Activated CD8-positive, alpha-beta T cell treated with anti-CD3 and anti-CD28 coated beads, Interleukin-2, amount 10 ng/mL, durations not matched to agents 7 days and 5 days (primary cell): ENCODE results near the gene CHRND. TPM values are rescaled to one million over a fixed set of nuclear protein-coding genes. Genes with fewer than 3 reads are reported as not detected.

Experiments used
- ATAC-seq: fragments of 150-1000 bp; cut with Tn5 transposase; one replicate; pipeline ENCODE4 v1.10.0; 2021; ENCODE audit warnings: moderate library complexity
- CTCF ChIA-PET: fragments of 350-600 bp; sonication (Branson Sonifier 250); formaldehyde crosslinking; loops from one replicate; lab custom pipeline; 2021; ENCODE audit warnings: antibody characterized with exemption; lab: Charles Lee
- POLR2A ChIA-PET: fragments of 350-600 bp; sonication (Branson Sonifier 250); formaldehyde crosslinking; loops from one replicate; lab custom pipeline; 2021; ENCODE audit warnings: antibody characterized with exemption; lab: Charles Lee
- DNase-seq: peaks from one replicate; pipeline ENCODE4 v3.0.0-alpha.2; 2020
- H3K27ac Mint-ChIP-seq: one replicate; pipeline ENCODE4 v1.8.0; 2021; ENCODE audit warnings: mild to moderate bottlenecking, mixed read lengths
- H3K27me3 Mint-ChIP-seq: one replicate; pipeline ENCODE4 v1.8.0; 2021; ENCODE audit warnings: low read depth, mixed read lengths
- H3K36me3 Mint-ChIP-seq: one replicate; pipeline ENCODE4 v1.8.0; 2021; ENCODE audit warnings: low read depth, mixed read lengths
- H3K4me1 Mint-ChIP-seq: one replicate; pipeline ENCODE4 v1.8.0; 2021; ENCODE audit warnings: low read depth, mixed read lengths
- H3K4me3 Mint-ChIP-seq: one replicate; pipeline ENCODE4 v1.8.0; 2021; ENCODE audit warnings: mild to moderate bottlenecking, mixed read lengths
- H3K9me3 Mint-ChIP-seq: one replicate; pipeline ENCODE4 v1.8.0; 2022; ENCODE audit warnings: mixed read lengths; ENCODE audit not compliant: insufficient read depth
- total RNA-seq, 2 experiments: library from RNA; stranded (reverse); gene quantifications; one replicate each; pipeline ENCODE4 v1.2.3, GENCODE V29; 2021

Gene CHRND
- total RNA-seq, 2 experiments from 2014 or later = not detected

GRCh38 chr2:232501331-232501771, 24.6 kb upstream of the CHRND start:
- POLR2A ChIA-PET = no interaction called here
- H3K36me3 Mint-ChIP-seq = no peaks in the 10 kb centered on the region
- peaks cover 2% of the 10 kb centered on the region for H3K4me1 Mint-ChIP-seq
- no peak overlapping the region for H3K27ac Mint-ChIP-seq
- DNase-seq = no peak
- H3K9me3 Mint-ChIP-seq = no peaks in the 10 kb centered on the region
- H3K27me3 Mint-ChIP-seq = peaks cover 42% of the 10 kb centered on the region
- no peak for ATAC-seq
- no peak overlapping the region for H3K4me3 Mint-ChIP-seq
- CTCF ChIA-PET = no interaction called here

GRCh38 chr2:232501794-232502390, 24.1 kb upstream of the CHRND start:
- no peak for ATAC-seq

GRCh38 chr2:232502511-232502910, 23.4 kb upstream of the CHRND start:
- Mint-ChIP-seq H3K27me3 (peaks cover 42% of the 10 kb centered on the region), H3K4me1 (peaks cover 2% of the 10 kb centered on the region), H3K4me3 (peak overlapping the region; percentile 40), H3K9me3 (no peaks in the 10 kb centered on the region), H3K27ac (no peak overlapping the region), H3K36me3 (no peaks in the 10 kb centered on the region)
- DNase-seq (no peak), ATAC-seq (no peak)
- CTCF ChIA-PET = no interaction called here
- POLR2A ChIA-PET = no interaction called here

More at GRCh38 chr2:232501794-232502390, 24.1 kb upstream of the CHRND start:
- Mint-ChIP-seq H3K4me1 (peaks cover 2% of the 10 kb centered on the region), H3K4me3 (no peak overlapping the region), H3K27me3 (peaks cover 42% of the 10 kb centered on the region), H3K27ac (no peak overlapping the region), H3K36me3 (no peaks in the 10 kb centered on the region), H3K9me3 (no peaks in the 10 kb centered on the region)
- DNase-seq = no peak
- ChIA-PET POLR2A (no interaction called here), CTCF (no interaction called here)

GRCh38 chr2:232502911-232503808, 22.8 kb upstream of the CHRND start:
- Mint-ChIP-seq H3K4me3 (peak overlapping the region; percentile 18), H3K4me1 (peaks cover 2% of the 10 kb centered on the region), H3K27ac (no peak overlapping the region), H3K27me3 (peaks cover 42% of the 10 kb centered on the region), H3K9me3 (no peaks in the 10 kb centered on the region), H3K36me3 (no peaks in the 10 kb centered on the region)
- ChIA-PET CTCF (no interaction called here), POLR2A (interaction anchor here (0.6 kb wide), 1 partner anchor 32 kb away, joined by 3 read pairs; no protein-coding TSS in a partner anchor)
- ATAC-seq (no peak), DNase-seq (no peak)

- H3K9me3 Mint-ChIP-seq = no peaks in the 10 kb centered on the region
- ChIA-PET CTCF (no interaction called here), POLR2A (interaction anchor here (0.6 kb wide), 1 partner anchor 33 kb away, joined by 3 read pairs; no protein-coding TSS in a partner anchor)
- peaks cover 2% of the 10 kb centered on the region for H3K4me1 Mint-ChIP-seq
- DNase-seq = no peak
- no peak overlapping the region for H3K4me3 Mint-ChIP-seq
- peaks cover 40% of the 10 kb centered on the region for H3K27me3 Mint-ChIP-seq
- no peaks in the 10 kb centered on the region for H3K36me3 Mint-ChIP-seq
- no peak for ATAC-seq
- H3K27ac Mint-ChIP-seq = no peak overlapping the region
Measured at GRCh38 chr2:232503809-232504323, 22.1 kb upstream of the CHRND start.

GRCh38 chr2:232504438-232504837, 21.5 kb upstream of the CHRND start:
- no peaks in the 10 kb centered on the region for H3K36me3 Mint-ChIP-seq
- ChIA-PET POLR2A (no interaction called here), CTCF (no interaction called here)
- H3K4me1 Mint-ChIP-seq = peaks cover 2% of the 10 kb centered on the region
- no peak for ATAC-seq
- no peak overlapping the region for H3K4me3 Mint-ChIP-seq
- DNase-seq = no peak
- no peaks in the 10 kb centered on the region for H3K9me3 Mint-ChIP-seq
- H3K27me3 Mint-ChIP-seq = peaks cover 38% of the 10 kb centered on the region
- H3K27ac Mint-ChIP-seq = no peak overlapping the region

GRCh38 chr2:232505856-232506255, 20.1 kb upstream of the CHRND start:
- no peak overlapping the region for H3K27ac Mint-ChIP-seq
- no peak overlapping the region for H3K4me3 Mint-ChIP-seq
- CTCF ChIA-PET = no interaction called here
- DNase-seq (no peak), ATAC-seq (no peak)
- H3K9me3 Mint-ChIP-seq = no peaks in the 10 kb centered on the region
- H3K4me1 Mint-ChIP-seq = peaks cover 2% of the 10 kb centered on the region
- no peaks in the 10 kb centered on the region for H3K36me3 Mint-ChIP-seq
- POLR2A ChIA-PET = no interaction called here
- peaks cover 40% of the 10 kb centered on the region for H3K27me3 Mint-ChIP-seq

- no peak for ATAC-seq
- no peak for DNase-seq
- no peak overlapping the region for H3K27ac Mint-ChIP-seq
- CTCF ChIA-PET = no interaction called here
- POLR2A ChIA-PET = no interaction called here
- H3K4me1 Mint-ChIP-seq = peaks cover 2% of the 10 kb centered on the region
- H3K4me3 Mint-ChIP-seq = no peak overlapping the region
- H3K27me3 Mint-ChIP-seq = peaks cover 37% of the 10 kb centered on the region
- no peaks in the 10 kb centered on the region for H3K36me3 Mint-ChIP-seq
- H3K9me3 Mint-ChIP-seq = no peaks in the 10 kb centered on the region
Measured at GRCh38 chr2:232506709-232507108, 19.3 kb upstream of the CHRND start.

GRCh38 chr2:232508251-232508650, 17.7 kb upstream of the CHRND start:
- ATAC-seq (no peak), DNase-seq (no peak)
- H3K4me3 Mint-ChIP-seq = no peak overlapping the region
- H3K4me1 Mint-ChIP-seq = no peaks in the 10 kb centered on the region
- peaks cover 27% of the 10 kb centered on the region for H3K27me3 Mint-ChIP-seq
- POLR2A ChIA-PET = no interaction called here
- H3K9me3 Mint-ChIP-seq = no peaks in the 10 kb centered on the region
- no peaks in the 10 kb centered on the region for H3K36me3 Mint-ChIP-seq
- H3K27ac Mint-ChIP-seq = no peak overlapping the region
- CTCF ChIA-PET = no interaction called here

GRCh38 chr2:232511336-232511890, 14.5 kb upstream of the CHRND start:
- Mint-ChIP-seq H3K9me3 (no peaks in the 10 kb centered on the region), H3K4me1 (no peaks in the 10 kb centered on the region), H3K27me3 (peaks cover 2% of the 10 kb centered on the region), H3K36me3 (no peaks in the 10 kb centered on the region), H3K27ac (no peak overlapping the region), H3K4me3 (no peak overlapping the region)
- CTCF ChIA-PET = no interaction called here
- no peak for ATAC-seq
- POLR2A ChIA-PET = no interaction called here
- no peak for DNase-seq

- no peak overlapping the region for H3K4me3 Mint-ChIP-seq
- ChIA-PET POLR2A (interaction anchor here (0.6 kb wide), 1 partner anchor 123 kb away, joined by 3 read pairs; no protein-coding TSS in a partner anchor), CTCF (no interaction called here)
- H3K27ac Mint-ChIP-seq = no peak overlapping the region
- peaks cover 4% of the 10 kb centered on the region for H3K27me3 Mint-ChIP-seq
- H3K36me3 Mint-ChIP-seq = no peaks in the 10 kb centered on the region
- H3K4me1 Mint-ChIP-seq = no peaks in the 10 kb centered on the region
- no peaks in the 10 kb centered on the region for H3K9me3 Mint-ChIP-seq
- DNase-seq (no peak), ATAC-seq (no peak)
Measured at GRCh38 chr2:232512602-232513001, 13.4 kb upstream of the CHRND start.

GRCh38 chr2:232513353-232513752, 12.6 kb upstream of the CHRND start:
- Mint-ChIP-seq H3K36me3 (no peaks in the 10 kb centered on the region), H3K27ac (no peak overlapping the region), H3K4me1 (no peaks in the 10 kb centered on the region), H3K4me3 (no peak overlapping the region), H3K27me3 (peaks cover 4% of the 10 kb centered on the region), H3K9me3 (no peaks in the 10 kb centered on the region)
- DNase-seq = no peak
- no peak for ATAC-seq
- ChIA-PET CTCF (no interaction called here), POLR2A (no interaction called here)
